GM23338 (cell line): ENCODE results near the gene DENND2C. TPM values are rescaled to one million over a fixed set of nuclear protein-coding genes. Genes with fewer than 3 reads are reported as not detected.

Experiments used
- ATAC-seq: fragments of 200-7000 bp; cut with Tn5 transposase; 3 replicates; pipeline ENCODE4 v1.9.1; 2020
- DNase-seq: peaks from one replicate; pipeline ENCODE4 v3.0.0-alpha.2; 2015; ENCODE audit warnings: low spot score
- H2AFZ ChIP-seq: fragments of 200-600 bp; sonication (generic); 2 replicates; pipeline ENCODE4 v1.8.0; 2016; ENCODE audit warnings: antibody characterized with exemption, mild to moderate bottlenecking, moderate library complexity
- H3F3A ChIP-seq: fragments of 200-600 bp; sonication (generic); replicated peaks from 2 replicates; pipeline ENCODE4 v1.8.0; 2017; ENCODE audit warnings: antibody characterized with exemption, mixed run types, low read depth
- H3K27ac ChIP-seq: fragments of 200-600 bp; sonication (generic); 2 replicates; pipeline ENCODE4 v1.6.1; 2016; ENCODE audit warnings: low read depth
- H3K27me3 ChIP-seq: fragments of 200-600 bp; sonication (generic); 2 replicates; pipeline ENCODE4 v1.8.0; 2016; ENCODE audit warnings: mild to moderate bottlenecking, mixed run types, moderate library complexity; ENCODE audit not compliant: insufficient read depth
- H3K36me3 ChIP-seq: fragments of 200-600 bp; sonication (generic); 2 replicates; pipeline ENCODE4 v1.8.0; 2016; ENCODE audit warnings: mild to moderate bottlenecking; ENCODE audit not compliant: insufficient read depth
- H3K4me1 ChIP-seq: fragments of 200-600 bp; sonication (generic); 2 replicates; pipeline ENCODE4 v1.8.0; 2016; ENCODE audit warnings: mild to moderate bottlenecking, moderate library complexity; ENCODE audit not compliant: insufficient read depth
- H3K4me2 ChIP-seq: fragments of 200-600 bp; sonication (generic); 2 replicates; pipeline ENCODE4 v1.7.1; 2017; ENCODE audit warnings: mixed run types
- H3K4me3 ChIP-seq: fragments of 200-600 bp; sonication (generic); 2 replicates; pipeline ENCODE4 v1.6.1; 2016; ENCODE audit warnings: mixed run types
- H3K79me2 ChIP-seq: fragments of 200-600 bp; sonication (generic); replicated peaks from 2 replicates; pipeline ENCODE4 v1.8.0; 2017; ENCODE audit warnings: mild to moderate bottlenecking; ENCODE audit not compliant: insufficient read depth
- H3K9me2 ChIP-seq: fragments of 200-600 bp; sonication (generic); 2 replicates; pipeline ENCODE4 v1.8.0; 2017; ENCODE audit not compliant: insufficient read depth
- H4K20me1 ChIP-seq: fragments of 200-600 bp; sonication (generic); replicated peaks from 2 replicates; pipeline ENCODE4 v1.8.0; 2017; ENCODE audit warnings: mild to moderate bottlenecking; ENCODE audit not compliant: insufficient read depth
- H3K27ac Mint-ChIP-seq: 2 replicates; pipeline ENCODE4 v1.8.0; 2020; ENCODE audit warnings: inconsistent platforms, mild to moderate bottlenecking, moderate library complexity, mixed read lengths
- H3K27me3 Mint-ChIP-seq: 3 replicates; pipeline ENCODE4 v1.8.0; 2022; ENCODE audit warnings: low read depth, mild to moderate bottlenecking, moderate library complexity, mixed read lengths, inconsistent platforms; ENCODE audit not compliant: insufficient read depth, poor library complexity
- H3K36me3 Mint-ChIP-seq: 3 replicates; pipeline ENCODE4 v1.8.0; 2021; ENCODE audit warnings: low read depth, mild to moderate bottlenecking, inconsistent platforms, moderate library complexity, mixed read lengths
- H3K4me1 Mint-ChIP-seq: 3 replicates; pipeline ENCODE4 v1.8.0; 2020; ENCODE audit warnings: mild to moderate bottlenecking, inconsistent platforms, mixed read lengths
- H3K4me3 Mint-ChIP-seq: 3 replicates; pipeline ENCODE4 v1.8.0; 2021; ENCODE audit warnings: moderate library complexity, mild to moderate bottlenecking, inconsistent platforms, mixed read lengths
- H3K9me3 Mint-ChIP-seq: 3 replicates; pipeline ENCODE4 v1.8.0; 2020; ENCODE audit warnings: moderate library complexity, mild to moderate bottlenecking, inconsistent platforms, mixed read lengths
- EZH2 ChIP-seq: fragments of 200-600 bp; sonication (generic); IDR thresholded peaks from one replicate; pipeline ENCODE4 v1.8.0; 2017; ENCODE audit warnings: antibody characterized with exemption, mild to moderate bottlenecking, low read depth; ENCODE audit not compliant: unreplicated experiment
- ZNF114 ChIP-seq: fragments of 250-450 bp; sonication (Bioruptor Pico); IDR thresholded peaks from 2 replicates; pipeline ENCODE4 v1.5.0; 2020; ENCODE audit warnings: mild to moderate bottlenecking, moderate library complexity
- polyA plus RNA-seq: library from polyadenylated mRNA; unstranded; fragments of >200 nt; fragmentation: Nextera tagmentation; extraction: Ambion mirVana; gene quantifications from 2 replicates; pipeline ENCODE4 v1.2.1, GENCODE V29; 2016
- total RNA-seq: library from RNA; depleted of rRNA; stranded (reverse); fragments of >200 nt; shearing (Covaris generic); gene quantifications from 2 replicates; pipeline ENCODE4 v1.2.3, GENCODE V29; 2014
- TF ChIP-seq, protein P1 (sequence below), 2 experiments: fragments of 200-600 bp in 1 of 2; sonication (generic) in 1 of 2; conservative IDR thresholded peaks; 2 replicates each; pipeline versions ENCODE4 v1.5.1 to v1.6.1; 2016 to 2017; ENCODE audit warnings: antibody characterized with exemption in 2 of 2, low read depth in 2 of 2, mild to moderate bottlenecking in 2 of 2, moderate library complexity in 1 of 2
- TF ChIP-seq, protein P2 (sequence below): fragments of 250-450 bp; sonication (Bioruptor Pico); IDR thresholded peaks from 2 replicates; pipeline ENCODE4 v1.5.0; 2020; ENCODE audit warnings: mild to moderate bottlenecking, moderate library complexity

Gene DENND2C
- total and polyA plus RNA-seq, 2 experiments from 2014 or later, result 4.1 to 7.0 TPM

DNA sequence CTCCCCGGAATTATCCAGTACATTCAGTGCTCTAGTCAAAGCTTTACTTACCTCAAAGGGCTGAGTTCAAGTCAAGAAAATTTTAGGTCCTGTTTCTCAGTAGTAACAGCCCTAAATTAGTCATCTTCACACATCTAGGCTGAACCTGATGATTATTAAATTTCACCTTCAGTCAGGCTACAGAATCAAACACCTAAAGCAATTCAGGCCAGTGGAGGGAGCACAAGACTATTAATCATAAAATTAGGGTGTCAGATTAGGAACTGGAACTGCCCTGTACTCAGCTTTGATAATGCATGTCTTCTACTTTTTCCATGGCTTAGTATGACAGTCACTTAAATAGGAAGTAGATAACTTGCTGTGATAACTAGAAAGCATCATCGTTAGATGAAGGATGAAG is 60.0 kb downstream of the DENND2C start:
- no peaks in the 10 kb centered on the region for H3K9me2 ChIP-seq
- Mint-ChIP-seq H3K4me1 (no peaks in the 10 kb centered on the region), H3K27me3 (no peaks in the 10 kb centered on the region), H3K4me3 (no peak overlapping the region), H3K36me3 (no peaks in the 10 kb centered on the region), H3K9me3 (no peaks in the 10 kb centered on the region), H3K27ac (no peak overlapping the region)
- H3F3A ChIP-seq, result no peaks in the 10 kb centered on the region
- no peaks in the 10 kb centered on the region for H4K20me1 ChIP-seq
- no peaks in the 10 kb centered on the region for H3K27me3 ChIP-seq
- H3K4me3 ChIP-seq, result no peak overlapping the region
- H3K27ac ChIP-seq, result no peak overlapping the region
- TF ChIP-seq, protein P1, sequence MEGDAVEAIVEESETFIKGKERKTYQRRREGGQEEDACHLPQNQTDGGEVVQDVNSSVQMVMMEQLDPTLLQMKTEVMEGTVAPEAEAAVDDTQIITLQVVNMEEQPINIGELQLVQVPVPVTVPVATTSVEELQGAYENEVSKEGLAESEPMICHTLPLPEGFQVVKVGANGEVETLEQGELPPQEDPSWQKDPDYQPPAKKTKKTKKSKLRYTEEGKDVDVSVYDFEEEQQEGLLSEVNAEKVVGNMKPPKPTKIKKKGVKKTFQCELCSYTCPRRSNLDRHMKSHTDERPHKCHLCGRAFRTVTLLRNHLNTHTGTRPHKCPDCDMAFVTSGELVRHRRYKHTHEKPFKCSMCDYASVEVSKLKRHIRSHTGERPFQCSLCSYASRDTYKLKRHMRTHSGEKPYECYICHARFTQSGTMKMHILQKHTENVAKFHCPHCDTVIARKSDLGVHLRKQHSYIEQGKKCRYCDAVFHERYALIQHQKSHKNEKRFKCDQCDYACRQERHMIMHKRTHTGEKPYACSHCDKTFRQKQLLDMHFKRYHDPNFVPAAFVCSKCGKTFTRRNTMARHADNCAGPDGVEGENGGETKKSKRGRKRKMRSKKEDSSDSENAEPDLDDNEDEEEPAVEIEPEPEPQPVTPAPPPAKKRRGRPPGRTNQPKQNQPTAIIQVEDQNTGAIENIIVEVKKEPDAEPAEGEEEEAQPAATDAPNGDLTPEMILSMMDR (conservative IDR thresholded peaks at IDR 0.05; ENCODE audit: low read depth in 2 of 2), result no peak
- TF ChIP-seq, protein P2, sequence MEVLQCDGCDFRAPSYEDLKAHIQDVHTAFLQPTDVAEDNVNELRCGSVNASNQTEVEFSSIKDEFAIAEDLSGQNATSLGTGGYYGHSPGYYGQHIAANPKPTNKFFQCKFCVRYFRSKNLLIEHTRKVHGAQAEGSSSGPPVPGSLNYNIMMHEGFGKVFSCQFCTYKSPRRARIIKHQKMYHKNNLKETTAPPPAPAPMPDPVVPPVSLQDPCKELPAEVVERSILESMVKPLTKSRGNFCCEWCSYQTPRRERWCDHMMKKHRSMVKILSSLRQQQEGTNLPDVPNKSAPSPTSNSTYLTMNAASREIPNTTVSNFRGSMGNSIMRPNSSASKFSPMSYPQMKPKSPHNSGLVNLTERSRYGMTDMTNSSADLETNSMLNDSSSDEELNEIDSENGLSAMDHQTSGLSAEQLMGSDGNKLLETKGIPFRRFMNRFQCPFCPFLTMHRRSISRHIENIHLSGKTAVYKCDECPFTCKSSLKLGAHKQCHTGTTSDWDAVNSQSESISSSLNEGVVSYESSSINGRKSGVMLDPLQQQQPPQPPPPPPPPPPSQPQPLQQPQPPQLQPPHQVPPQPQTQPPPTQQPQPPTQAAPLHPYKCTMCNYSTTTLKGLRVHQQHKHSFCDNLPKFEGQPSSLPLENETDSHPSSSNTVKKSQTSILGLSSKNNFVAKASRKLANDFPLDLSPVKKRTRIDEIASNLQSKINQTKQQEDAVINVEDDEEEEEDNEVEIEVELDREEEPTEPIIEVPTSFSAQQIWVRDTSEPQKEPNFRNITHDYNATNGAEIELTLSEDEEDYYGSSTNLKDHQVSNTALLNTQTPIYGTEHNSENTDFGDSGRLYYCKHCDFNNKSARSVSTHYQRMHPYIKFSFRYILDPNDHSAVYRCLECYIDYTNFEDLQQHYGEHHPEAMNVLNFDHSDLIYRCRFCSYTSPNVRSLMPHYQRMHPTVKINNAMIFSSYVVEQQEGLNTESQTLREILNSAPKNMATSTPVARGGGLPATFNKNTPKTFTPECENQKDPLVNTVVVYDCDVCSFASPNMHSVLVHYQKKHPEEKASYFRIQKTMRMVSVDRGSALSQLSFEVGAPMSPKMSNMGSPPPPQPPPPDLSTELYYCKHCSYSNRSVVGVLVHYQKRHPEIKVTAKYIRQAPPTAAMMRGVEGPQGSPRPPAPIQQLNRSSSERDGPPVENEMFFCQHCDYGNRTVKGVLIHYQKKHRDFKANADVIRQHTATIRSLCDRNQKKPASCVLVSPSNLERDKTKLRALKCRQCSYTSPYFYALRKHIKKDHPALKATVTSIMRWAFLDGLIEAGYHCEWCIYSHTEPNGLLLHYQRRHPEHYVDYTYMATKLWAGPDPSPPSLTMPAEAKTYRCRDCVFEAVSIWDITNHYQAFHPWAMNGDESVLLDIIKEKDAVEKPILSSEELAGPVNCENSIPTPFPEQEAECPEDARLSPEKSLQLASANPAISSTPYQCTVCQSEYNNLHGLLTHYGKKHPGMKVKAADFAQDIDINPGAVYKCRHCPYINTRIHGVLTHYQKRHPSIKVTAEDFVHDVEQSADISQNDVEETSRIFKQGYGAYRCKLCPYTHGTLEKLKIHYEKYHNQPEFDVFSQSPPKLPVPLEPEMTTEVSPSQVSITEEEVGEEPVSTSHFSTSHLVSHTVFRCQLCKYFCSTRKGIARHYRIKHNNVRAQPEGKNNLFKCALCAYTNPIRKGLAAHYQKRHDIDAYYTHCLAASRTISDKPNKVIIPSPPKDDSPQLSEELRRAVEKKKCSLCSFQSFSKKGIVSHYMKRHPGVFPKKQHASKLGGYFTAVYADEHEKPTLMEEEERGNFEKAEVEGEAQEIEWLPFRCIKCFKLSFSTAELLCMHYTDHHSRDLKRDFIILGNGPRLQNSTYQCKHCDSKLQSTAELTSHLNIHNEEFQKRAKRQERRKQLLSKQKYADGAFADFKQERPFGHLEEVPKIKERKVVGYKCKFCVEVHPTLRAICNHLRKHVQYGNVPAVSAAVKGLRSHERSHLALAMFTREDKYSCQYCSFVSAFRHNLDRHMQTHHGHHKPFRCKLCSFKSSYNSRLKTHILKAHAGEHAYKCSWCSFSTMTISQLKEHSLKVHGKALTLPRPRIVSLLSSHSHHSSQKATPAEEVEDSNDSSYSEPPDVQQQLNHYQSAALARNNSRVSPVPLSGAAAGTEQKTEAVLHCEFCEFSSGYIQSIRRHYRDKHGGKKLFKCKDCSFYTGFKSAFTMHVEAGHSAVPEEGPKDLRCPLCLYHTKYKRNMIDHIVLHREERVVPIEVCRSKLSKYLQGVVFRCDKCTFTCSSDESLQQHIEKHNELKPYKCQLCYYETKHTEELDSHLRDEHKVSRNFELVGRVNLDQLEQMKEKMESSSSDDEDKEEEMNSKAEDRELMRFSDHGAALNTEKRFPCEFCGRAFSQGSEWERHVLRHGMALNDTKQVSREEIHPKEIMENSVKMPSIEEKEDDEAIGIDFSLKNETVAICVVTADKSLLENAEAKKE (CRISPR knock-in tag), result no peak
- H3K4me2 ChIP-seq, result no peak overlapping the region
- H3K4me1 ChIP-seq, result no peaks in the 10 kb centered on the region
- no peaks in the 10 kb centered on the region for H3K79me2 ChIP-seq
- ATAC-seq (no peak), DNase-seq (no peak)
- no peaks in the 10 kb centered on the region; the same call in 1 of the 2 replicates for H3K36me3 ChIP-seq
- H2AFZ ChIP-seq, result no peak overlapping the region

DNA sequence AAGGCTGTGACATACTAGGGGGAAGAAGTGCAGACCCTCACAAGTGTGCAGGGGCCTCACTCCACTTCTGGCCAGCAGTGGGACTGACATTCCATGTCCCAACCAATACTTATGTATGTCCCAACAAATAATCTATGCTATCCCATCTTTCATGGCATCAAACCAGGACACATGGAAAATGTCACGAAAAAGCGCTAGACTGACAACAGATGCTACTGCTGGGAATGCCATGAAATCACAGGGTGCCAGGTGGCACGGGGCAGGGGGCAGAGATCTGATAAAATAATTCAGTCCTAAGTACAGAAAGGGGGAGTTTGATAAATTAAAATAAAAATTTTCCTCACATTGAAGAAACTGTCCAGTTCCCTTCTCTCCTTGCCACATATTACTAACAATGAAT is 60.8 kb downstream of the DENND2C start:
- Histone ChIP-seq H3K9me2 (no peaks in the 10 kb centered on the region), H2AFZ (no peak overlapping the region), H3K4me1 (no peaks in the 10 kb centered on the region), H4K20me1 (no peaks in the 10 kb centered on the region), H3K79me2 (no peaks in the 10 kb centered on the region), H3K27ac (no peak overlapping the region), H3K4me2 (no peak overlapping the region), H3F3A (no peaks in the 10 kb centered on the region), H3K27me3 (no peaks in the 10 kb centered on the region), H3K36me3 (no peaks in the 10 kb centered on the region; the same call in 1 of the 2 replicates), H3K4me3 (no peak overlapping the region)
- H3K4me1 Mint-ChIP-seq, result no peaks in the 10 kb centered on the region
- H3K36me3 Mint-ChIP-seq, result no peaks in the 10 kb centered on the region
- H3K9me3 Mint-ChIP-seq, result no peaks in the 10 kb centered on the region
- H3K27me3 Mint-ChIP-seq, result no peaks in the 10 kb centered on the region
- H3K27ac Mint-ChIP-seq, result no peak overlapping the region
- no peak for DNase-seq
- H3K4me3 Mint-ChIP-seq, result no peak overlapping the region
- ATAC-seq, result no peak
- TF ChIP-seq ZNF114 (CRISPR knock-in tag), result no peak
- TF ChIP-seq EZH2, result no peak
- TF ChIP-seq, protein P2 (CRISPR knock-in tag), result no peak
